Testis (tissue), 2 donors: ENCODE measurements around the gene GJB5.

Experiments used
- CTCF ChIP-seq, 3 experiments: fragments of 450-650 bp in 2 of 3; fragments of 200-600 bp in 1 of 3; sonication (generic) in 1 of 3; IDR thresholded peaks; one replicate each; pipeline ENCODE4 v1.5.1; 2016 to 2019; ENCODE audit warnings: antibody characterized with exemption in 3 of 3, mild to moderate bottlenecking in 2 of 3, moderate library complexity in 1 of 3
- POLR2A ChIP-seq: fragments of 450-650 bp; IDR thresholded peaks from one replicate; pipeline ENCODE4 v1.6.1; 2017; ENCODE audit warnings: antibody characterized with exemption, mild to moderate bottlenecking, moderate library complexity

- TF ChIP-seq CTCF (IDR thresholded peaks at IDR 0.05): no peak
- TF ChIP-seq POLR2A: no peak
Measured at GRCh38 chr1:34768856-34769255, 14.0 kb downstream of the GJB5 start.
